Measurements from ENCODE around the gene SLC6A11. TPM values are rescaled to one million over a fixed set of nuclear protein-coding genes. Genes with fewer than 3 reads are reported as not detected.

The SLC6A11 gene
- polyA plus RNA-seq, 2 donors = 6.1 to 7.3 TPM

DNA sequence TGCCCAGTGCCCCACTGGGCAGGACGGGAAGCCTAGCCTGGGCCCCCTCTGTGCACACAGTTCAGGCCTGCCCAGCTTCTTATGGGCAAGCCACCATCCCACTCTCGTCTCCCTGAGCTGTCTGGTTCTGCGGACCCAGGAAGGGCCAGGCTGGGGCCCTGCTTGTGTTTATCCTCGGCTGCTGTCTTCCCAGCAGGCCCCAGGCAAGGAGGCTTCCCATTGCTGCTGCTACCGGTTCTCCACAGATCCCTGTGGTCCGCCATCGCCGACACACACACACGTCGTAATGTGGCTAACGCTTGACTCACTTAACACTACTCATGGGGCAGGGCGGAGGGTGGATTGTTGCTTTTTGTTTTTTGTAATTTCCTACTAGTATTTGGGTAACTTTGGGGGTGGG is 124.1 kb downstream of the SLC6A11 start:
- WGBS, 2 donors = 74 to 84% methylated on average over 12 of the region's 12 CpGs
- no peak overlapping the region for H3K4me3 ChIP-seq (ENCODE audit: low read depth in 1 of 2, low read length in 2 of 2)
- no peak overlapping the region for H3K27ac ChIP-seq (ENCODE audit: low read depth in 2 of 2, low read length in 1 of 2)
- peaks cover 2 to 23% of the 10 kb centered on the region in 2 donors for H3K4me1 ChIP-seq (ENCODE audit: control insufficient read depth in 2 of 2, insufficient read depth in 2 of 2, low read length in 1 of 2)
- no peaks in the 10 kb centered on the region for H3K36me3 ChIP-seq (ENCODE audit: control insufficient read depth in 2 of 2, insufficient read depth in 2 of 2, low read length in 1 of 2)
- no peaks in the 10 kb centered on the region for H3K9me3 ChIP-seq (ENCODE audit: control insufficient read depth in 2 of 2, insufficient read depth in 1 of 2, low read depth in 1 of 2, low read length in 1 of 2)
- H3K27me3 ChIP-seq (ENCODE audit: control insufficient read depth in 1 of 2, insufficient read depth in 2 of 2, low read length in 2 of 2) = no peaks in the 10 kb centered on the region

DNA sequence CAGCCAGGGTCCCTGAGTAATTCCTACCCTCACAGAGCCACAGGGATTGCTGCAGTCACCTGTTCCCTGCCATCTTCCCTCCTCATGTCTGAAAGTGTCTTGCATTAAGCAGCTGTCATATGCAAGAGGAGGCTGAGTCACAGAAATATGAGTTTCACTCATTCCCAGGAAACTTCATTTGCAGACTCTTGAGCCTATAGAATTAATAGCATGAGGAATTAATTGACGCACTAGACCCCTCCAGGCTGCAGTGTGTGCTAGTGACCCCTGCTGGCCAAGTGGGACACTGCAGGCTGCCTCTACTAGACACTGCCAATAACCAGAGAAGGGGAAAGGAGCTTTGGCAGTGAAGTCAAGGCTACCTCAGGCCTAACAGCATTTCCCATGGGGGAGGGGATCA is 125.9 kb downstream of the SLC6A11 start:
- Histone ChIP-seq H3K27ac (ENCODE audit: low read depth in 2 of 2, low read length in 1 of 2) (no peak overlapping the region), H3K27me3 (ENCODE audit: control insufficient read depth in 1 of 2, insufficient read depth in 2 of 2, low read length in 2 of 2) (no peaks in the 10 kb centered on the region), H3K9me3 (ENCODE audit: control insufficient read depth in 2 of 2, insufficient read depth in 1 of 2, low read depth in 1 of 2, low read length in 1 of 2) (no peaks in the 10 kb centered on the region), H3K4me3 (ENCODE audit: low read depth in 1 of 2, low read length in 2 of 2) (no peak overlapping the region), H3K36me3 (ENCODE audit: control insufficient read depth in 2 of 2, insufficient read depth in 2 of 2, low read length in 1 of 2) (no peaks in the 10 kb centered on the region), H3K4me1 (ENCODE audit: control insufficient read depth in 2 of 2, insufficient read depth in 2 of 2, low read length in 1 of 2) (peaks cover 2 to 9% of the 10 kb centered on the region in 2 donors)
- WGBS, 2 donors = 78 to 88% methylated on average over 1 of the region's 1 CpG

DNA sequence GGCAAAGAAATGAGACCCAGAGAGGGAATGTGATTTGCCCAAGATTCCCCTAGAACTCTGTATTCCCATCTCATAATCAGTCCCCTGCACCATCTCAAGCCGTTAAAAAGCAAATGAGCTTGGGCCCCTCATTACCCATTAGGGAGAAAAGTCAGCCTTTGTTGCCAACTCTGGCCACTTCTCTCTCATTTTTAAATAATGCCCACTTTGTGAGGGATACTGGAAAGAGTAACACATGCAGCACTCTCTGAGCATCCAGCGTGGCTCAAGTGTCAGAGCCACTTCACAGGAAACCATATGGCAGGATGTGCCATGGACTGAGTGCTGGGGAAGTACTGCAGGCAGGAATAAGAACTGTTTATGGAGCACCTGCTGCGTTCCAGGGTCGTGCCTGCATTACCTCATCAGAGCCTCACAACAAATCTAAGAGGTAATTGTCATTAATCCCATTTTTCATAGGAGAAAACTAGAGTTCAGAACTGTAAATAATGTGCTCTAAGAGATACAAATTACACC is 126.7 kb downstream of the SLC6A11 start:
- Histone ChIP-seq H3K4me1 (ENCODE audit: control insufficient read depth in 2 of 2, insufficient read depth in 2 of 2, low read length in 1 of 2) (peaks cover 0 to 1% of the 10 kb centered on the region in 2 donors), H3K36me3 (ENCODE audit: control insufficient read depth in 2 of 2, insufficient read depth in 2 of 2, low read length in 1 of 2) (no peaks in the 10 kb centered on the region), H3K9me3 (ENCODE audit: control insufficient read depth in 2 of 2, insufficient read depth in 1 of 2, low read depth in 1 of 2, low read length in 1 of 2) (no peaks in the 10 kb centered on the region), H3K27ac (ENCODE audit: low read depth in 2 of 2, low read length in 1 of 2) (no peak overlapping the region), H3K27me3 (ENCODE audit: control insufficient read depth in 1 of 2, insufficient read depth in 2 of 2, low read length in 2 of 2) (no peaks in the 10 kb centered on the region), H3K4me3 (ENCODE audit: low read depth in 1 of 2, low read length in 2 of 2) (no peak overlapping the region)
- 78% methylated on average over 4 of the region's 4 CpGs for WGBS, 2 donors

DNA sequence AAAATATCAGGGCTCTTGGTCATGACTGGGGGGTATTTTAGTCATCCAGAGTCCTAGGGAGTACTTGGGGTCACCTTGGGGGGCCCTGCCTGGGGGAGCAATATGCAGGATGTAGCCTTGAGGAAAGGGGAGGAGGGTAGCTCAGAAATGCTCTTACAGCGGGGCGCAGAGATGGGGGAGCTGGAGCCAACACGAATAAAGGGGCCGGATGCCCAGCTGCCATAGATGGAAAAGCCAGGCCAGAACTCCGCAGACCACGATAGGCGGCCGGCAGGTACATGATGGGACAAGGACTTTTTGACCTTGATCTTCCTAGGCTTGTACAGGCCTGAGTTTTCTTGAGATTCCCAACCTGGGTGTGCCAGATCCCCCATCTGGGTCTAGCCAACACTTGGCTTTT is 128.8 kb downstream of the SLC6A11 start:
- WGBS, 2 donors = 81 to 91% methylated on average over 8 of the region's 8 CpGs
- Histone ChIP-seq H3K27me3 (ENCODE audit: control insufficient read depth in 1 of 2, insufficient read depth in 2 of 2, low read length in 2 of 2) (no peaks in the 10 kb centered on the region), H3K36me3 (ENCODE audit: control insufficient read depth in 2 of 2, insufficient read depth in 2 of 2, low read length in 1 of 2) (no peaks in the 10 kb centered on the region), H3K4me1 (ENCODE audit: control insufficient read depth in 2 of 2, insufficient read depth in 2 of 2, low read length in 1 of 2) (no peaks in the 10 kb centered on the region), H3K9me3 (ENCODE audit: control insufficient read depth in 2 of 2, insufficient read depth in 1 of 2, low read depth in 1 of 2, low read length in 1 of 2) (no peaks in the 10 kb centered on the region), H3K27ac (ENCODE audit: low read depth in 2 of 2, low read length in 1 of 2) (no peak overlapping the region), H3K4me3 (ENCODE audit: low read depth in 1 of 2, low read length in 2 of 2) (no peak overlapping the region)

DNA sequence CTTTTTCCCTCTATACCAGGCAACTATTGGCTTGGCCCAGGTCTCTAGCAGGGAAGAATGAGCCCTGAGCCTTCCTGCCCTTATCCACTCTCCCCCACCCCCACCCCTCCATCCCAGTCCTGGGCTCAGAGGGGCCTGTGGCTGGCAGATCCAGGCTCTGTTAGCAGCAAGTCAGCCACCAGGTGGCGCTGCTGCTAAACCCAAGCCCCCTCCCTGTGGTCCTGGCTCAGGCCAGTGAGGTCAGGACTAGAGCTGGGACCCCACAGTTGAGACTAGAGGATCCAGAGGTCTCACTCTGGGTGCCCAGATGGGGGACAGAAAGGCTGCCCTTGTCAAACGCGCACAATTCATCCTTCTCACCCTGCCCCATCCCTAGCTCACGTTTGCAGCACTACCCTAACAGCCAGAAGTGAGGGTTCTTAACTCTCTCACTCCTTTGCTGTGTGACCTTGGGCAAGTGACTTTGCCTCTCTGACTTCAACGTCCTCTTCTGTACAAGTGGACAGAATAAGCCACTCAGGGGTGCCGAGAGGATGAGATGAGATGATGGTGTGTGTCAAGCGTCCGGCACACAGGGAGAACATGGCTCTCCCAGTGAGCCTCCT is 129.8 kb downstream of the SLC6A11 start:
- H3K4me1 ChIP-seq (ENCODE audit: control insufficient read depth in 2 of 2, insufficient read depth in 2 of 2, low read length in 1 of 2) = no peaks in the 10 kb centered on the region
- no peaks in the 10 kb centered on the region for H3K27me3 ChIP-seq (ENCODE audit: control insufficient read depth in 1 of 2, insufficient read depth in 2 of 2, low read length in 2 of 2)
- no peaks in the 10 kb centered on the region for H3K9me3 ChIP-seq (ENCODE audit: control insufficient read depth in 2 of 2, insufficient read depth in 1 of 2, low read depth in 1 of 2, low read length in 1 of 2)
- H3K36me3 ChIP-seq (ENCODE audit: control insufficient read depth in 2 of 2, insufficient read depth in 2 of 2, low read length in 1 of 2) = no peaks in the 10 kb centered on the region
- no peak overlapping the region for H3K27ac ChIP-seq (ENCODE audit: low read depth in 2 of 2, low read length in 1 of 2)
- H3K4me3 ChIP-seq (ENCODE audit: low read depth in 1 of 2, low read length in 2 of 2) = no peak overlapping the region
- WGBS, 2 donors = 54 to 61% methylated on average over 8 of the region's 8 CpGs

DNA sequence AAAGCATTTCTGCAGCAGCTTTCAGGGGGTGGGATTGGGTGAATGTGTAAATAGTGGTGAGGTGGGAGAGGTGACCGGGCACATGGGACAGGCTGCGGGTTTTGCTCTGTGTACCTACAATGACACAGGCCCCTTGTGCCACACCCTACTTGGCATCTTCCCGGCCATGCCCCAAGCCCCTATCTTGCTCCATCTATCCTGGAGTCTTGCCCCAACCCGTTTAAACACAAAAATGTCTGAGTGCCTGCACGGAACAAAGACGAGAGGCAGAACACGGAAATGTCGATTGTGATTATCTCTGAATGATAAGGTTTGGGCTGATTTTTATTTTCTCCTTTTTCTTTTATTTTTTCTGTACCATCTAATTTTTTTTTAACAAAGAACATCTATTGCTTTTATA is 130.5 kb downstream of the SLC6A11 start:
- Histone ChIP-seq H3K27ac (ENCODE audit: low read depth in 2 of 2, low read length in 1 of 2) (no peak overlapping the region), H3K9me3 (ENCODE audit: control insufficient read depth in 2 of 2, insufficient read depth in 1 of 2, low read depth in 1 of 2, low read length in 1 of 2) (no peaks in the 10 kb centered on the region), H3K4me3 (ENCODE audit: low read depth in 1 of 2, low read length in 2 of 2) (no peak overlapping the region), H3K27me3 (ENCODE audit: control insufficient read depth in 1 of 2, insufficient read depth in 2 of 2, low read length in 2 of 2) (no peaks in the 10 kb centered on the region), H3K4me1 (ENCODE audit: control insufficient read depth in 2 of 2, insufficient read depth in 2 of 2, low read length in 1 of 2) (no peaks in the 10 kb centered on the region), H3K36me3 (ENCODE audit: control insufficient read depth in 2 of 2, insufficient read depth in 2 of 2, low read length in 1 of 2) (no peaks in the 10 kb centered on the region)
- WGBS, 2 donors = 45 to 49% methylated on average over 8 of the region's 8 CpGs

DNA sequence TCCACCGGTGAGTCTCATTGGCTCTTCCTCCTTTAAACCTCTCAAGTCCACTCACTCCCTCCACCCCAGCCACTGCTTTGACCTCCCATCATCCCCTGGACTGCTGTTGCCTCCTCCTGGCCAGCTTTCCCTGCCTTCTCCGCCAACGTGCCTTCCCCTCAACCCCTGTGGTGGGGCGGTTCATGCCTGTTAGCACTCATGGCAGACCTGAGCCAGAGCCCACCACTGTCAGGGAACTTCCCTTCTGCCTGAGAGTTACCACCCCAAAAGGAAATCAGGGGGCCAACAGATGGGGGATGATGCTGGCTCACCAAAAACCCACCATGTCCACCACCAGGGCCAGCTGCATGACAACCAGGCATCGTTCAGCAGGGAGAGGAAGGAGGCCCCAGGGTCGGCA is 132.3 kb downstream of the SLC6A11 start:
- H3K4me3 ChIP-seq (ENCODE audit: low read depth in 1 of 2, low read length in 2 of 2) = no peak overlapping the region
- H3K4me1 ChIP-seq (ENCODE audit: control insufficient read depth in 2 of 2, insufficient read depth in 2 of 2, low read length in 1 of 2) = no peaks in the 10 kb centered on the region
- H3K36me3 ChIP-seq (ENCODE audit: control insufficient read depth in 2 of 2, insufficient read depth in 2 of 2, low read length in 1 of 2) = no peaks in the 10 kb centered on the region
- H3K27me3 ChIP-seq (ENCODE audit: control insufficient read depth in 1 of 2, insufficient read depth in 2 of 2, low read length in 2 of 2) = no peaks in the 10 kb centered on the region
- no peak overlapping the region for H3K27ac ChIP-seq (ENCODE audit: low read depth in 2 of 2, low read length in 1 of 2)
- no peaks in the 10 kb centered on the region for H3K9me3 ChIP-seq (ENCODE audit: control insufficient read depth in 2 of 2, insufficient read depth in 1 of 2, low read depth in 1 of 2, low read length in 1 of 2)
- 78 to 85% methylated on average over 6 of the region's 6 CpGs for WGBS, 2 donors

GRCh38 chr3:10949197-10949596 is 133.2 kb downstream of the SLC6A11 start:
- no peaks in the 10 kb centered on the region for H3K4me1 ChIP-seq (ENCODE audit: control insufficient read depth in 2 of 2, insufficient read depth in 2 of 2, low read length in 1 of 2)
- H3K9me3 ChIP-seq (ENCODE audit: control insufficient read depth in 2 of 2, insufficient read depth in 1 of 2, low read depth in 1 of 2, low read length in 1 of 2) = no peaks in the 10 kb centered on the region
- no peak overlapping the region for H3K4me3 ChIP-seq (ENCODE audit: low read depth in 1 of 2, low read length in 2 of 2)
- no peaks in the 10 kb centered on the region for H3K27me3 ChIP-seq (ENCODE audit: control insufficient read depth in 1 of 2, insufficient read depth in 2 of 2, low read length in 2 of 2)
- 70 to 87% methylated on average over 19 of the region's 19 CpGs for WGBS, 2 donors
- no peak overlapping the region for H3K27ac ChIP-seq (ENCODE audit: low read depth in 2 of 2, low read length in 1 of 2)
- no peaks in the 10 kb centered on the region for H3K36me3 ChIP-seq (ENCODE audit: control insufficient read depth in 2 of 2, insufficient read depth in 2 of 2, low read length in 1 of 2)

DNA sequence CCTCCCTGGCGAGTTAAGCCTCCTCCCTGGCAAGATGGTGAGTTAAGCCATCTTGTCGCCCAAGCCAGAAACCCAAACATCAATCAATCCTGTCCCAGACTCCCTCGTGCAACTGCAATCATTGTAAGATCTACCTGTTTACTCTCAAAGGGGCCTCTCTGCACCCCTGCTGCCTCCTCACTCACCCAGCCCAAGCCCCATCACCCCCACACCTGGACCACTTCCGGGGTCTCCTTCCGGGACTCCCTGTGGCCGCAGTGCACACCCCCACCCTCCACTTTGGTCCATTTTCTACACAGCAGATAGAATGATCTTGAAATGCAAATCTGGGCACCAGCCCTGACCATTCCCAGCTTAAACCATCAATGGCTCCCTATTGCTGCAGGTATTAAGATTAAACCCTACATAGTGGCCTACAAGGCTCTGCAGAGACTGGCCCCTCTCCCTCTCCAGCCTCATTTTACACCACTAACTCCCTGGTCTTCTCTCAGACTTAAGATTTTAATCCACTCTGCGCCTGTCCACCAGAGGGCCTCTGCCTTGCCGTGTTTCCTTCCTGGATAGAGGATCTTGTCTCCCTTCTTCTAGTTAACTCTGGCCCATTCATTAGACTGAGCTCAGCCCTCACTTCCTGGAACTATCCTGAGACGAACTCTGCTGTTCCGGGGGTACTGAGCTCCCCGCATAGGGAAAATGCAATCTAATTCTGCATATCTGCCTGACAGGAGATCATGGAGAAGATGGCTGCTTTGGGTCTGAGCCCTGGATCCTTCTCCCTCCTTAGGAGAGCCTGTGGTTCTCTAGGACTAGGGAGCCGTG is 134.7 kb downstream of the SLC6A11 start:
- Histone ChIP-seq H3K4me3 (ENCODE audit: low read depth in 1 of 2, low read length in 2 of 2) (no peak overlapping the region), H3K9me3 (ENCODE audit: control insufficient read depth in 2 of 2, insufficient read depth in 1 of 2, low read depth in 1 of 2, low read length in 1 of 2) (no peaks in the 10 kb centered on the region), H3K4me1 (ENCODE audit: control insufficient read depth in 2 of 2, insufficient read depth in 2 of 2, low read length in 1 of 2) (no peaks in the 10 kb centered on the region), H3K27ac (ENCODE audit: low read depth in 2 of 2, low read length in 1 of 2) (no peak overlapping the region), H3K36me3 (ENCODE audit: control insufficient read depth in 2 of 2, insufficient read depth in 2 of 2, low read length in 1 of 2) (no peaks in the 10 kb centered on the region), H3K27me3 (ENCODE audit: control insufficient read depth in 1 of 2, insufficient read depth in 2 of 2, low read length in 2 of 2) (no peaks in the 10 kb centered on the region)
- WGBS, 2 donors = 46 to 47% methylated on average over 12 of the region's 12 CpGs
